CD4-positive, alpha-beta T cell treated with Interleukin-4 for 4 hours (primary cell): ENCODE data around the gene SHOC2.
A peak's percentile ranks its signal among the peaks of the same experiment; 100 is the strongest.
"Not testable (repeated sequence)": the region's sequence is repeated elsewhere in the genome, so short reads cannot be mapped to it uniquely, and the experiment has no call there.

Experiments used
- DNase-seq: peaks from one replicate; pipeline ENCODE4 v3.0.0-alpha.2; 2020

SHOC2 gene

GRCh38 chr10:110901954-110902819 is 17.2 kb upstream of the SHOC2 start:
- DNase-seq: no peak

- DNase-seq: no peak
Measured at GRCh38 chr10:110903280-110904278, 15.8 kb upstream of the SHOC2 start.

- no peak for DNase-seq
Measured at GRCh38 chr10:110910138-110910537, 9.3 kb upstream of the SHOC2 start.

- no peak for DNase-seq
Measured at GRCh38 chr10:110912374-110912773, 7.0 kb upstream of the SHOC2 start.

GRCh38 chr10:110914431-110914830 is 5.0 kb upstream of the SHOC2 start:
- no peak for DNase-seq

- DNase-seq: no peak
Measured at GRCh38 chr10:110915035-110915434, 4.4 kb upstream of the SHOC2 start.

GRCh38 chr10:110915600-110915999 is 3.8 kb upstream of the SHOC2 start:
- not testable (repeated sequence) for DNase-seq

GRCh38 chr10:110916554-110917346 is 2.7 kb upstream of the SHOC2 start:
- DNase-seq: no peak

GRCh38 chr10:110918269-110918642 is 1.1 kb upstream of the SHOC2 start:
- DNase-seq: peak; percentile 87

GRCh38 chr10:110918643-110919348 is 608 bp upstream of the SHOC2 start, which contains the start of gene BBIP1:
BBIP1 (minus strand) TSS chr10:110919180; CDS start chr10:110918157, 1,023 bp downstream.
- no peak for DNase-seq

- no peak for DNase-seq
Measured at GRCh38 chr10:110919971-110920881, 822 bp downstream of the SHOC2 start.

GRCh38 chr10:110923856-110924493 is 4.6 kb downstream of the SHOC2 start:
- no peak for DNase-seq

GRCh38 chr10:110927461-110927860 is 8.1 kb downstream of the SHOC2 start:
- DNase-seq: no peak

- no peak for DNase-seq
Measured at GRCh38 chr10:110931769-110932381, 12.5 kb downstream of the SHOC2 start.

- DNase-seq: no peak
Measured at GRCh38 chr10:110932505-110933180, 13.2 kb downstream of the SHOC2 start.

- no peak for DNase-seq
Measured at GRCh38 chr10:110936757-110937156, 17.4 kb downstream of the SHOC2 start.

GRCh38 chr10:110939419-110939818 is 20.0 kb downstream of the SHOC2 start:
- no peak for DNase-seq

- no peak for DNase-seq
Measured at GRCh38 chr10:110944792-110945396, 25.5 kb downstream of the SHOC2 start.

- DNase-seq: no peak
Measured at GRCh38 chr10:110946496-110946895, 27.1 kb downstream of the SHOC2 start.
